Epithelial cell of proximal tubule (primary cell): ENCODE measurements around the gene SLC16A5. TPM values are rescaled to one million over a fixed set of nuclear protein-coding genes. Genes with fewer than 3 reads are reported as not detected.

Experiments used
- DNase-seq: peaks from one replicate; pipeline ENCODE4 v3.0.0-alpha.2; 2011; ENCODE audit warnings: low read depth
- H3K4me3 ChIP-seq: 2 replicates; pipeline ENCODE4 v1.5.1; 2011; ENCODE audit warnings: low read depth, mild to moderate bottlenecking, low read length
- CTCF ChIP-seq: conservative IDR thresholded peaks from 2 replicates; pipeline ENCODE4 v1.5.1; 2012; ENCODE audit warnings: low read depth, mild to moderate bottlenecking, low read length
- total RNA-seq: library from RNA; depleted of rRNA; stranded (reverse); fragments of >200 nt; gene quantifications from 2 replicates; pipeline ENCODE4 v1.2.3, GENCODE V29; 2015

SLC16A5 gene
- total RNA-seq, 1 donor from 2014 or later = 15.9 TPM

- H3K4me3 ChIP-seq = peak overlapping the region; percentile 55
- DNase-seq = no peak
- no peak for TF ChIP-seq CTCF
These were observed 27.0 kb downstream of the SLC16A5 start for GRCh38 chr17:75114552-75115314.

- no peak for TF ChIP-seq CTCF
- DNase-seq = no peak
- H3K4me3 ChIP-seq = no peak overlapping the region
These were observed 27.8 kb downstream of the SLC16A5 start for GRCh38 chr17:75115555-75115954.

GRCh38 chr17:75116737-75117136, 29.0 kb downstream of the SLC16A5 start:
- DNase-seq = no peak
- no peak overlapping the region for H3K4me3 ChIP-seq
- TF ChIP-seq CTCF = no peak

- DNase-seq = no peak
- TF ChIP-seq CTCF = no peak
- no peak overlapping the region for H3K4me3 ChIP-seq
These were observed 30.6 kb downstream of the SLC16A5 start for GRCh38 chr17:75118307-75118706.

- H3K4me3 ChIP-seq = no peak overlapping the region
- TF ChIP-seq CTCF = no peak
- DNase-seq = no peak
These were observed 36.5 kb downstream of the SLC16A5 start for GRCh38 chr17:75124041-75124818.

GRCh38 chr17:75124819-75125162, 37.0 kb downstream of the SLC16A5 start:
- TF ChIP-seq CTCF = no peak
- no peak for DNase-seq
- H3K4me3 ChIP-seq = no peak overlapping the region
